ENCODE results near the gene ZNF211. TPM values are rescaled to one million over a fixed set of nuclear protein-coding genes. Genes with fewer than 3 reads are reported as not detected.

Gene ZNF211
- total RNA-seq, 1 donor from 2014 or later = 11.9 TPM

DNA sequence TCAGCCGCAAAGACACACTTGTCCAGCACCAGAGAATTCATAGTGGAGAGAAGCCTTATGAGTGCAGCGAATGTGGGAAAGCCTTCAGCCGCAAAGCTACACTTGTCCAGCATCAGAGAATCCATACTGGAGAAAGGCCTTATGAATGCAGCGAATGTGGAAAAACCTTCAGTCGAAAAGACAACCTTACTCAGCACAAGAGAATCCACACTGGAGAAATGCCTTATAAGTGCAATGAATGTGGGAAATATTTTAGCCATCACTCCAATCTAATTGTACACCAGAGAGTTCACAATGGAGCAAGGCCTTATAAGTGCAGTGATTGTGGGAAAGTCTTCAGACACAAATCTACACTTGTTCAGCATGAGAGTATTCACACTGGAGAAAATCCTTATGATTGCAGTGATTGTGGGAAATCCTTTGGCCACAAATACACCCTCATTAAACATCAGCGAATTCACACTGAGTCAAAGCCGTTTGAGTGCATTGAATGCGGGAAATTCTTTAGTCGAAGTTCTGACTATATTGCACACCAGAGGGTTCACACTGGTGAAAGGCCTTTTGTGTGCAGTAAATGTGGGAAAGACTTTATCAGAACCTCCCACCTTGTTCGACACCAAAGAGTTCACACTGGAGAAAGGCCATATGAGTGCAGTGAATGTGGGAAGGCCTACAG lies 12.2 kb upstream of the ZNF211 start:
- no peak for TF ChIP-seq CTCF (IDR thresholded peaks at IDR 0.05)
- H3K27ac Mint-ChIP-seq (ENCODE audit: unreplicated experiment) = no peak overlapping the region
- H3K27me3 Mint-ChIP-seq (ENCODE audit: unreplicated experiment) = no peaks in the 10 kb centered on the region
- peak; percentile 15 for DNase-seq (ENCODE audit: extremely low spot score, unreplicated experiment)
- H3K4me3 Mint-ChIP-seq (ENCODE audit: unreplicated experiment) = no peak overlapping the region
- H3K36me3 Mint-ChIP-seq (ENCODE audit: unreplicated experiment) = peaks cover 86% of the 10 kb centered on the region
- no peaks in the 10 kb centered on the region for H3K4me1 Mint-ChIP-seq (ENCODE audit: unreplicated experiment)
- H3K9me3 Mint-ChIP-seq (ENCODE audit: unreplicated experiment) = peaks cover 70% of the 10 kb centered on the region

- H3K36me3 Mint-ChIP-seq (ENCODE audit: unreplicated experiment) = peaks cover 71% of the 10 kb centered on the region
- no peaks in the 10 kb centered on the region for H3K4me1 Mint-ChIP-seq (ENCODE audit: unreplicated experiment)
- DNase-seq (ENCODE audit: extremely low spot score, unreplicated experiment) = no peak
- H3K4me3 Mint-ChIP-seq (ENCODE audit: unreplicated experiment) = no peak overlapping the region
- no peaks in the 10 kb centered on the region for H3K27me3 Mint-ChIP-seq (ENCODE audit: unreplicated experiment)
- H3K27ac Mint-ChIP-seq (ENCODE audit: unreplicated experiment) = no peak overlapping the region
- no peak for TF ChIP-seq CTCF (IDR thresholded peaks at IDR 0.05)
- H3K9me3 Mint-ChIP-seq (ENCODE audit: unreplicated experiment) = peaks cover 58% of the 10 kb centered on the region
Measured at GRCh38 chr19:57623091-57623490, 9.9 kb upstream of the ZNF211 start.

DNA sequence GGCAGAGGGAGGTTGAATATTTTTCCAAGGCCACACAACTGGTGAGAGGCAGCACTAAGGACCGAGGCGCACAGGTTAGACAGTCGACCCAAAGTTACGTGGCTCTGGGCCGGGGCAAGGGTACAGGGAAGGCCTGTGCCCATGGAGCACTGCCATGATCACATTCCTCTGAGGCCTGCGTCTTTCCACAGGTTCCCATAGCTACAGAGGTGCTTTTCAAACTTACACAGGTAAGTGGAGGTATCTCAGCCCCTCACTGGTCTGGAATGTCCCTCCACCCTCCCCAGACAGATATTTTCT lies 814 bp downstream of the ZNF211 start:
- Mint-ChIP-seq H3K36me3 (ENCODE audit: unreplicated experiment) (peaks cover 54% of the 10 kb centered on the region), H3K9me3 (ENCODE audit: unreplicated experiment) (peaks cover 43% of the 10 kb centered on the region), H3K27me3 (ENCODE audit: unreplicated experiment) (no peaks in the 10 kb centered on the region), H3K4me1 (ENCODE audit: unreplicated experiment) (peaks cover 17% of the 10 kb centered on the region), H3K4me3 (ENCODE audit: unreplicated experiment) (peak overlapping the region; percentile 96), H3K27ac (ENCODE audit: unreplicated experiment) (peak overlapping the region; percentile 80)
- no peak for TF ChIP-seq CTCF (IDR thresholded peaks at IDR 0.05)
- DNase-seq (ENCODE audit: extremely low spot score, unreplicated experiment) = peak; percentile 62

DNA sequence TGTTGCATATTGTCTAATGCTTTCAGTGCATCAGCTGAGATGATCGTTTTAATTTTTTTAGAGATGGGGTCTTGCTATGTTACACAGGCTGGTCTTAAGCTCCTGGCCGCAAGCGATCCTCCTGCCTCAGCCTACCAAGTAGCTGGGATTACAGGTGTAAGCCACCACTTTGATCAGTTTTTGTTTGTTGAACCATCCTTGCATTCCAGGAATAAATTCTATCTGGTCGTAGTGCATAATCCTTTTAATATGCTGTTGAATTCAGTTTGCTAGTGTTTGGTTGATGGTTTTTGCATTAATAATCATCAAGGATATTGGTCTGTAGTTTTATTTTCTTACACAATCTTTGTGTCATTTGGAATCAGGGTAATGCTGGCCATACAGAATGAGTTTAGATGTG lies 4.4 kb downstream of the ZNF211 start:
- peak; percentile 19 for DNase-seq (ENCODE audit: extremely low spot score, unreplicated experiment)
- H3K9me3 Mint-ChIP-seq (ENCODE audit: unreplicated experiment) = peaks cover 58% of the 10 kb centered on the region
- no peaks in the 10 kb centered on the region for H3K27me3 Mint-ChIP-seq (ENCODE audit: unreplicated experiment)
- peaks cover 79% of the 10 kb centered on the region for H3K36me3 Mint-ChIP-seq (ENCODE audit: unreplicated experiment)
- TF ChIP-seq CTCF (IDR thresholded peaks at IDR 0.05) = no peak
- no peak overlapping the region for H3K4me3 Mint-ChIP-seq (ENCODE audit: unreplicated experiment)
- H3K27ac Mint-ChIP-seq (ENCODE audit: unreplicated experiment) = no peak overlapping the region
- peaks cover 17% of the 10 kb centered on the region for H3K4me1 Mint-ChIP-seq (ENCODE audit: unreplicated experiment)

DNA sequence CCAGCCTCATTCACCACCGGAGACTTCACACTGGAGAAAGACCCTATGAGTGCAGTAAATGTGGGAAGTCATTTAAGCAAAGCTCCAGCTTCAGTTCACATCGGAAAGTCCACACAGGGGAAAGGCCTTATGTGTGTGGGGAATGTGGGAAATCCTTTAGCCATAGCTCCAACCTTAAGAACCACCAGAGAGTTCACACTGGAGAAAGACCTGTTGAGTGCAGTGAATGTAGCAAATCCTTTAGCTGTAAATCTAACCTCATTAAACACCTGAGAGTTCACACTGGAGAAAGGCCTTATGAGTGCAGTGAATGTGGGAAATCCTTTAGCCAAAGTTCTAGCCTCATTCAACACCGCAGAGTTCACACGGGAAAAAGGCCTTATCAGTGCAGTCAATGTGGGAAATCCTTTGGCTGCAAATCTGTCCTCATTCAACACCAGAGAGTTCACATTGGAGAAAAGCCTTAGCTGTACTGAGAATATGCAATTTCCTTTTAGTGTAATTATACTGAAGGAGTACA lies 8.8 kb downstream of the ZNF211 start:
- Mint-ChIP-seq H3K4me1 (ENCODE audit: unreplicated experiment) (no peaks in the 10 kb centered on the region), H3K27me3 (ENCODE audit: unreplicated experiment) (no peaks in the 10 kb centered on the region), H3K4me3 (ENCODE audit: unreplicated experiment) (no peak overlapping the region), H3K27ac (ENCODE audit: unreplicated experiment) (no peak overlapping the region), H3K36me3 (ENCODE audit: unreplicated experiment) (peaks cover 66% of the 10 kb centered on the region), H3K9me3 (ENCODE audit: unreplicated experiment) (peaks cover 55% of the 10 kb centered on the region)
- DNase-seq (ENCODE audit: extremely low spot score, unreplicated experiment) = no peak
- no peak for TF ChIP-seq CTCF (IDR thresholded peaks at IDR 0.05)

Data from osteocyte (in vitro differentiated cells).